GM06990 (cell line): Measurements from ENCODE around the gene NECAB3.

Experiments used
- DNase-seq: peaks from one replicate; pipeline ENCODE4 v3.0.0-alpha.2; 2011; ENCODE audit not compliant: insufficient read length; ENCODE audit errors: extremely low read depth
- H3K27me3 ChIP-seq: replicated peaks from 2 replicates; pipeline ENCODE4 v1.6.0; 2011; ENCODE audit warnings: low read length; ENCODE audit not compliant: control insufficient read depth, insufficient read depth
- H3K36me3 ChIP-seq: 2 replicates; pipeline ENCODE4 v1.5.1; 2011; ENCODE audit warnings: low read length; ENCODE audit not compliant: control insufficient read depth, insufficient read depth
- H3K4me3 ChIP-seq: replicated peaks from 2 replicates; pipeline ENCODE4 v1.5.1; 2011; ENCODE audit warnings: low read depth, mild to moderate bottlenecking, control low read depth, low read length
- TF ChIP-seq, protein P1 (sequence below): IDR thresholded peaks from 2 replicates; pipeline ENCODE4 v1.5.1; 2011; ENCODE audit warnings: low read length, control low read depth, mild to moderate bottlenecking, inconsistent platforms; ENCODE audit not compliant: insufficient read depth, poor library complexity, severe bottlenecking

The NECAB3 gene

DNA sequence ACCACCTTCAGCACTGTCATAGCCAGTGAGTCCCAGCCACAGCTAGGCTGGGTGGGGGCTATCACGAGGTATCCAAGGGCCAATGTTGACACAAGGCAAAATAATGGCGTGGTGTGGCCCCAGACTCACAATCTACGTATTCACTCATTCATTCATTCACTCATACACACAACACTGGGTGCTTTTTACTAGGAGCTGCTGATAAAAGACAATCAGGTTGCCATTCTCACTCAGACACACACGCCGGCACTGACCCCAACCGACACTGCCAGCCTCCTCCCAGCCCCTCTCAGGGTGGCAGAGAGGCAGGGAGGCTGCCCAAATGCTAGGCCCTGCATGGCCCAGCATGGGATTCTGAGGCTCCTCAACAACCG, 13.6 kb downstream of the NECAB3 start:
- TF ChIP-seq, protein P1, sequence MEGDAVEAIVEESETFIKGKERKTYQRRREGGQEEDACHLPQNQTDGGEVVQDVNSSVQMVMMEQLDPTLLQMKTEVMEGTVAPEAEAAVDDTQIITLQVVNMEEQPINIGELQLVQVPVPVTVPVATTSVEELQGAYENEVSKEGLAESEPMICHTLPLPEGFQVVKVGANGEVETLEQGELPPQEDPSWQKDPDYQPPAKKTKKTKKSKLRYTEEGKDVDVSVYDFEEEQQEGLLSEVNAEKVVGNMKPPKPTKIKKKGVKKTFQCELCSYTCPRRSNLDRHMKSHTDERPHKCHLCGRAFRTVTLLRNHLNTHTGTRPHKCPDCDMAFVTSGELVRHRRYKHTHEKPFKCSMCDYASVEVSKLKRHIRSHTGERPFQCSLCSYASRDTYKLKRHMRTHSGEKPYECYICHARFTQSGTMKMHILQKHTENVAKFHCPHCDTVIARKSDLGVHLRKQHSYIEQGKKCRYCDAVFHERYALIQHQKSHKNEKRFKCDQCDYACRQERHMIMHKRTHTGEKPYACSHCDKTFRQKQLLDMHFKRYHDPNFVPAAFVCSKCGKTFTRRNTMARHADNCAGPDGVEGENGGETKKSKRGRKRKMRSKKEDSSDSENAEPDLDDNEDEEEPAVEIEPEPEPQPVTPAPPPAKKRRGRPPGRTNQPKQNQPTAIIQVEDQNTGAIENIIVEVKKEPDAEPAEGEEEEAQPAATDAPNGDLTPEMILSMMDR: no peak
- 0 out of 2 replicates have a peak, but pooled peaks cover 4% of the 10 kb centered on the region for H3K36me3 ChIP-seq
- no peak for DNase-seq
- no peak overlapping the region for H3K4me3 ChIP-seq
- no peaks in the 10 kb centered on the region for H3K27me3 ChIP-seq

DNA sequence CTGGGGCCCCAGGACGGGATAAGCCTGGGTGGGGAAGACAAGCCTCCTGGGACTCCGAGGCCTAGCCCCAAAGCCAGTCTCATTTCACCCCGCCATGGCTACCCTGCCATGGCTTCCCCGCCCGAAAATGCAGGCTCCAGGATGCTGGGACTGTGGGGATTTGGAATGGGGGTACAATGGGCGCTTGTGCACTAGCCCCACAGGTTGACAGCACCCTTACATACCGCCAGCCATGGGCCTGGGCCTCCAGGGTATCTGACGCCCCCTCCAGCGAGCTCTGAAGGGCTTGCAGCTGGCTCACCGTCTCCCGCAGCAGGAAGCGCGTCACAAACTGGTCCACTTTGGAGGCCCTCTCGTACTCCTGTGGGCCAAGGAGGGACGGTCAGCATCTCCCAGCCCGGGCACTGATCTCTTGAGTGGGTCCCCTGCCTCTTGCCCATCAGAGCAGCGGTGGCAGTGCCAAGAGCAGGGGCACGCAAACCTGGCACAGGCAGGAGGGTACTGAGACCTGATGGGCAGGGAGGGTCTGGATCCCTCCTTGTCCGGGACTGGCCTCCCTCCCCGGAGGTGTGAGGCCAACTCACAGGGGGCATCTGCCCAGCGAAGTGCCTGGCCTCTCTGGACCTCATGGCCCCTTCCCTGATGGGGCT, 14.1 kb downstream of the NECAB3 start:
- no peak for DNase-seq
- TF ChIP-seq, protein P1: no peak
- Histone ChIP-seq H3K36me3 (0 out of 2 replicates have a peak, but pooled peaks cover 4% of the 10 kb centered on the region), H3K27me3 (no peaks in the 10 kb centered on the region), H3K4me3 (no peak overlapping the region)

DNA sequence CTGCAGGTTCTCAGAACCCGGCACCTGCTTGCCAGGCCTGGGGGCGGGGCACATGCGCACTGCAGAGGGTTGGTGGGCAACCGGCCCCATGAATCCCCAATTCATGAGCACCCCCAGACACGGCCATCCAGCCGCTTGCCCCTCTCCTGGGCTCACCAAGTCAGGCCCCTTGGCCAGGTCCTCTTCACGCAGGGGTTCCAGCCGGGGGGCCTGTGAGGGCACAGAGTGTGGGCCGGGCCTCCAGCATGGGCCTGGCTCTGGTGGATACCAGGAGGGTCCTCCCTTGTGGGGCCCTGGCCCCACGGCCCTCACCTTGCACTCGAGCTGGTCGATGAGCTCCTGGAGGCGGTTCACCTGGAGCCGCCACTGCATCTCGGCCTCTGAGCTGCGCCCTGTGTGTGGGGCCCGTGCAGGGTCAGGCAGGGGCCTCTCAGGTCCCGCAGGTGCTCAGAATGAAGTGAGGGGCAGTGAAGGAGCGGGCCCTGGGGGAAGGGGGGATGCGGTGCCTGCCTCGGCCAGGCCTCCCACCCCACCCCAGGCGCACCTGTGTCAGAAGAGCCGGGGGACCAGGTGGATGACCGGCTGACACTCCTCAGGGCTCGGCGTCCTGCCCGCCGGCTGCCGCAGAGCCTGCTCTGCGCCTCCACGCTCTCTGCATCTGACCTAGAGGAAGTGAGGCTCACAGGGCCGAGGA, 14.7 kb downstream of the NECAB3 start:
- no peak for DNase-seq
- H3K27me3 ChIP-seq: no peaks in the 10 kb centered on the region
- TF ChIP-seq, protein P1: no peak
- 0 out of 2 replicates have a peak, but pooled peaks cover 4% of the 10 kb centered on the region for H3K36me3 ChIP-seq
- no peak overlapping the region for H3K4me3 ChIP-seq

GRCh38 chr20:33658929-33659328, 15.3 kb downstream of the NECAB3 start:
- no peak for DNase-seq
- TF ChIP-seq, protein P1: no peak
- Histone ChIP-seq H3K36me3 (0 out of 2 replicates have a peak, but pooled peaks cover 4% of the 10 kb centered on the region), H3K27me3 (no peaks in the 10 kb centered on the region), H3K4me3 (no peak overlapping the region)

- TF ChIP-seq, protein P1: no peak
- Histone ChIP-seq H3K4me3 (no peak overlapping the region), H3K36me3 (0 out of 2 replicates have a peak, but pooled peaks cover 4% of the 10 kb centered on the region), H3K27me3 (no peaks in the 10 kb centered on the region)
- no peak for DNase-seq
Measured at GRCh38 chr20:33658510-33658909, 15.7 kb downstream of the NECAB3 start.
